Measurements from ENCODE around the gene KRT72. TPM values are rescaled to one million over a fixed set of nuclear protein-coding genes. Genes with fewer than 3 reads are reported as not detected.

The KRT72 gene
- total RNA-seq, 1 experiment from 2014 or later, result not detected

- Histone ChIP-seq H2BK120ac (ENCODE audit: low read depth, low read length, poor library complexity, severe bottlenecking) (no peak overlapping the region), H3K79me1 (ENCODE audit: insufficient read depth, low read depth, low read length, poor library complexity, severe bottlenecking) (no peaks in the 10 kb centered on the region), H3K9ac (ENCODE audit: extremely low read depth, insufficient read length, low read length) (no peak overlapping the region), H2BK5ac (ENCODE audit: insufficient read length, low read length) (no peak overlapping the region), H3K23me2 (ENCODE audit: insufficient read length, low read depth, low read length, poor library complexity, severe bottlenecking) (no peaks in the 10 kb centered on the region), H2BK12ac (ENCODE audit: insufficient read length, low read depth, low read length) (no peak overlapping the region), H4K8ac (replicated peaks; ENCODE audit: insufficient read length, low read depth, low read length) (no peak overlapping the region), H4K5ac (ENCODE audit: insufficient read length, low read depth, low read length) (no peak overlapping the region), H4K91ac (ENCODE audit: insufficient read length, low read depth, low read length) (no peak overlapping the region), H3K4me2 (ENCODE audit: insufficient read depth, insufficient read length, low read length) (no peak overlapping the region), H2BK15ac (ENCODE audit: low read depth, low read length) (no peak overlapping the region), H3K56ac (ENCODE audit: insufficient read length, low read depth, low read length) (no peak overlapping the region), H3K9me3 (ENCODE audit: control insufficient read depth, low read depth, low read length) (no peaks in the 10 kb centered on the region), H3K27me3 (ENCODE audit: insufficient read depth, low read length) (no peaks in the 10 kb centered on the region), H3T11ph (ENCODE audit: low read length) (no peak overlapping the region), H3K14ac (ENCODE audit: insufficient read depth, low read length) (no peak overlapping the region), H2BK20ac (ENCODE audit: low read depth, low read length, poor library complexity, severe bottlenecking) (no peak overlapping the region), H3K4me1 (ENCODE audit: insufficient read depth, low read length) (no peaks in the 10 kb centered on the region), H3K79me2 (ENCODE audit: insufficient read depth, low read length) (no peaks in the 10 kb centered on the region), H3K27ac (ENCODE audit: insufficient read length, low read depth, low read length) (no peak overlapping the region), H2AFZ (ENCODE audit: low read length) (no peak overlapping the region), H3K18ac (ENCODE audit: insufficient read length, low read depth, low read length) (no peak overlapping the region), H3K4ac (ENCODE audit: low read depth, low read length) (no peak overlapping the region), H2AK5ac (ENCODE audit: insufficient read length, low read length) (no peak overlapping the region), H3K23ac (ENCODE audit: insufficient read length, low read depth, low read length) (no peak overlapping the region), H4K20me1 (ENCODE audit: control insufficient read depth, insufficient read depth, insufficient read length) (no peaks in the 10 kb centered on the region)
- WGBS (ENCODE audit: extremely low coverage, insufficient read length, low lambda C conversion rate), result no CpG with 5 or more reads among the region's 8 CpGs
- Mint-ChIP-seq H3K36me3 (ENCODE audit: insufficient read depth in 1 of 3, low read depth in 3 of 3) (no peaks in the 10 kb centered on the region), H3K9me3 (no peaks in the 10 kb centered on the region), H3K4me3 (no peak overlapping the region), H3K4me1 (no peaks in the 10 kb centered on the region), H3K27me3 (ENCODE audit: low read depth) (peaks cover 28% of the 10 kb centered on the region), H3K27ac (no peak overlapping the region)
- DNase-seq, result no peak
- no peak for TF ChIP-seq CTCF (conservative IDR thresholded peaks at IDR 0.05)
Observed at GRCh38 chr12:52558781-52559445, 42.4 kb downstream of the KRT72 start.

Measured in H9 (cell line).